GM23338 (cell line): ENCODE results near the gene TIMM50. TPM values are rescaled to one million over a fixed set of nuclear protein-coding genes. Genes with fewer than 3 reads are reported as not detected.

Experiments
- ATAC-seq: fragments of 200-7000 bp; cut with Tn5 transposase; 3 replicates; pipeline ENCODE4 v1.9.1; 2020
- DNase-seq: peaks from one replicate; pipeline ENCODE4 v3.0.0-alpha.2; 2015; ENCODE audit warnings: low spot score
- H2AFZ ChIP-seq: fragments of 200-600 bp; sonication (generic); 2 replicates; pipeline ENCODE4 v1.8.0; 2016; ENCODE audit warnings: antibody characterized with exemption, mild to moderate bottlenecking, moderate library complexity
- H3F3A ChIP-seq: fragments of 200-600 bp; sonication (generic); replicated peaks from 2 replicates; pipeline ENCODE4 v1.8.0; 2017; ENCODE audit warnings: antibody characterized with exemption, mixed run types, low read depth
- H3K27ac ChIP-seq: fragments of 200-600 bp; sonication (generic); 2 replicates; pipeline ENCODE4 v1.6.1; 2016; ENCODE audit warnings: low read depth
- H3K27me3 ChIP-seq: fragments of 200-600 bp; sonication (generic); 2 replicates; pipeline ENCODE4 v1.8.0; 2016; ENCODE audit warnings: mild to moderate bottlenecking, mixed run types, moderate library complexity; ENCODE audit not compliant: insufficient read depth
- H3K36me3 ChIP-seq: fragments of 200-600 bp; sonication (generic); 2 replicates; pipeline ENCODE4 v1.8.0; 2016; ENCODE audit warnings: mild to moderate bottlenecking; ENCODE audit not compliant: insufficient read depth
- H3K4me1 ChIP-seq: fragments of 200-600 bp; sonication (generic); 2 replicates; pipeline ENCODE4 v1.8.0; 2016; ENCODE audit warnings: mild to moderate bottlenecking, moderate library complexity; ENCODE audit not compliant: insufficient read depth
- H3K4me2 ChIP-seq: fragments of 200-600 bp; sonication (generic); 2 replicates; pipeline ENCODE4 v1.7.1; 2017; ENCODE audit warnings: mixed run types
- H3K4me3 ChIP-seq: fragments of 200-600 bp; sonication (generic); 2 replicates; pipeline ENCODE4 v1.6.1; 2016; ENCODE audit warnings: mixed run types
- H3K79me2 ChIP-seq: fragments of 200-600 bp; sonication (generic); replicated peaks from 2 replicates; pipeline ENCODE4 v1.8.0; 2017; ENCODE audit warnings: mild to moderate bottlenecking; ENCODE audit not compliant: insufficient read depth
- H3K9me2 ChIP-seq: fragments of 200-600 bp; sonication (generic); 2 replicates; pipeline ENCODE4 v1.8.0; 2017; ENCODE audit not compliant: insufficient read depth
- H4K20me1 ChIP-seq: fragments of 200-600 bp; sonication (generic); replicated peaks from 2 replicates; pipeline ENCODE4 v1.8.0; 2017; ENCODE audit warnings: mild to moderate bottlenecking; ENCODE audit not compliant: insufficient read depth
- H3K27ac Mint-ChIP-seq: 2 replicates; pipeline ENCODE4 v1.8.0; 2020; ENCODE audit warnings: inconsistent platforms, mild to moderate bottlenecking, moderate library complexity, mixed read lengths
- H3K27me3 Mint-ChIP-seq: 3 replicates; pipeline ENCODE4 v1.8.0; 2022; ENCODE audit warnings: low read depth, mild to moderate bottlenecking, moderate library complexity, mixed read lengths, inconsistent platforms; ENCODE audit not compliant: insufficient read depth, poor library complexity
- H3K36me3 Mint-ChIP-seq: 3 replicates; pipeline ENCODE4 v1.8.0; 2021; ENCODE audit warnings: low read depth, mild to moderate bottlenecking, inconsistent platforms, moderate library complexity, mixed read lengths
- H3K4me1 Mint-ChIP-seq: 3 replicates; pipeline ENCODE4 v1.8.0; 2020; ENCODE audit warnings: mild to moderate bottlenecking, inconsistent platforms, mixed read lengths
- H3K4me3 Mint-ChIP-seq: 3 replicates; pipeline ENCODE4 v1.8.0; 2021; ENCODE audit warnings: moderate library complexity, mild to moderate bottlenecking, inconsistent platforms, mixed read lengths
- H3K9me3 Mint-ChIP-seq: 3 replicates; pipeline ENCODE4 v1.8.0; 2020; ENCODE audit warnings: moderate library complexity, mild to moderate bottlenecking, inconsistent platforms, mixed read lengths
- CREB1 ChIP-seq: fragments of 250-450 bp; sonication (Bioruptor Pico); IDR thresholded peaks from 2 replicates; pipeline ENCODE4 v1.5.0; 2020; ENCODE audit warnings: low read depth, mild to moderate bottlenecking, moderate library complexity
- CTCF ChIP-seq, 2 experiments: fragments of 200-600 bp in 1 of 2; sonication (generic) in 1 of 2; conservative IDR thresholded peaks; 2 replicates each; pipeline versions ENCODE4 v1.5.1 to v1.6.1; 2016 to 2017; ENCODE audit warnings: antibody characterized with exemption in 2 of 2, low read depth in 2 of 2, mild to moderate bottlenecking in 2 of 2, moderate library complexity in 1 of 2
- ETS1 ChIP-seq: IDR thresholded peaks from 2 replicates; pipeline ENCODE4 v1.6.1; 2016; ENCODE audit warnings: antibody characterized with exemption
- EZH2 ChIP-seq: fragments of 200-600 bp; sonication (generic); IDR thresholded peaks from one replicate; pipeline ENCODE4 v1.8.0; 2017; ENCODE audit warnings: antibody characterized with exemption, mild to moderate bottlenecking, low read depth; ENCODE audit not compliant: unreplicated experiment
- EZH2phosphoT487 ChIP-seq: fragments of 200-600 bp; sonication (generic); IDR thresholded peaks from one replicate; pipeline ENCODE4 v1.8.1; 2018; ENCODE audit warnings: antibody characterized with exemption; ENCODE audit not compliant: unreplicated experiment
- NANOG ChIP-seq: IDR thresholded peaks from 2 replicates; pipeline ENCODE4 v1.6.1; 2016; ENCODE audit warnings: antibody characterized with exemption, borderline replicate concordance
- POLR2AphosphoS5 ChIP-seq: IDR thresholded peaks from 2 replicates; pipeline ENCODE4 v1.6.1; 2016; ENCODE audit warnings: antibody characterized with exemption, low read depth
- STAT1 ChIP-seq: IDR thresholded peaks from one replicate; pipeline ENCODE4 v1.6.1; 2016; ENCODE audit warnings: antibody characterized with exemption; ENCODE audit not compliant: unreplicated experiment
- ZNF331 ChIP-seq: fragments of 250-450 bp; sonication (Bioruptor Pico); IDR thresholded peaks from 2 replicates; pipeline ENCODE4 v1.5.0; 2020; ENCODE audit warnings: low read depth, mild to moderate bottlenecking, moderate library complexity
- polyA plus RNA-seq: library from polyadenylated mRNA; unstranded; fragments of >200 nt; fragmentation: Nextera tagmentation; extraction: Ambion mirVana; gene quantifications from 2 replicates; pipeline ENCODE4 v1.2.1, GENCODE V29; 2016
- total RNA-seq: library from RNA; depleted of rRNA; stranded (reverse); fragments of >200 nt; shearing (Covaris generic); gene quantifications from 2 replicates; pipeline ENCODE4 v1.2.3, GENCODE V29; 2014

The TIMM50 gene
- total and polyA plus RNA-seq, 2 experiments from 2014 or later: 119 to 139 TPM

GRCh38 chr19:39497701-39497995 is 17.0 kb downstream of the TIMM50 start:
- Mint-ChIP-seq H3K27ac (no peak overlapping the region), H3K9me3 (peaks cover 6% of the 10 kb centered on the region; the same call in 2 of the 3 replicates), H3K4me3 (peak overlapping the region; percentile 24; the same call in 1 of the 3 replicates), H3K4me1 (peaks cover 23% of the 10 kb centered on the region), H3K27me3 (peaks cover 60% of the 10 kb centered on the region), H3K36me3 (peaks cover 7% of the 10 kb centered on the region)
- no peak overlapping the region; the same call in 1 of the 2 replicates for H2AFZ ChIP-seq
- DNase-seq (no peak), ATAC-seq (no peak)
- TF ChIP-seq CREB1 (peak; percentile 29; the same call in 1 of the 2 replicates), EZH2 (no peak)
- no peak overlapping the region for H3K27ac ChIP-seq
- peaks cover 20% of the 10 kb centered on the region for H3K4me1 ChIP-seq
- H3K4me3 ChIP-seq: peak overlapping the region; percentile 74
- H3K79me2 ChIP-seq: no peaks in the 10 kb centered on the region
- H4K20me1 ChIP-seq: no peaks in the 10 kb centered on the region; the same call in 1 of the 2 replicates
- H3F3A ChIP-seq: peaks cover 9% of the 10 kb centered on the region
- peaks cover 58% of the 10 kb centered on the region for H3K27me3 ChIP-seq
- no peaks in the 10 kb centered on the region for H3K36me3 ChIP-seq
- H3K4me2 ChIP-seq: peak overlapping the region; percentile 95
- 0 out of 2 replicates have a peak, but pooled peaks cover 3% of the 10 kb centered on the region for H3K9me2 ChIP-seq

GRCh38 chr19:39497996-39498797 is 17.6 kb downstream of the TIMM50 start:
- Mint-ChIP-seq H3K36me3 (peaks cover 7% of the 10 kb centered on the region), H3K9me3 (peaks cover 9% of the 10 kb centered on the region), H3K27me3 (peaks cover 64% of the 10 kb centered on the region), H3K27ac (no peak overlapping the region), H3K4me3 (peak overlapping the region; percentile 73), H3K4me1 (peaks cover 19% of the 10 kb centered on the region)
- H3K27me3 ChIP-seq: peaks cover 62% of the 10 kb centered on the region
- H3K79me2 ChIP-seq: no peaks in the 10 kb centered on the region
- peak overlapping the region; percentile 74 for H3K4me3 ChIP-seq
- H3K36me3 ChIP-seq: no peaks in the 10 kb centered on the region
- H3K27ac ChIP-seq: no peak overlapping the region
- H3K4me1 ChIP-seq: peaks cover 16% of the 10 kb centered on the region
- H3F3A ChIP-seq: peaks cover 9% of the 10 kb centered on the region
- peak overlapping the region; percentile 95 for H3K4me2 ChIP-seq
- peak overlapping the region; percentile 97 for H2AFZ ChIP-seq
- DNase-seq: peak; percentile 89
- peak; percentile 79 for ATAC-seq
- H4K20me1 ChIP-seq: no peaks in the 10 kb centered on the region
- TF ChIP-seq CTCF (conservative IDR thresholded peaks at IDR 0.05; ENCODE audit: low read depth in 2 of 2) (peak in 1 of 2 experiments; percentile 48; a peak in 3 of 4 replicates), NANOG (no peak), EZH2phosphoT487 (no peak), CREB1 (no peak), ZNF331 (CRISPR knock-in tag) (no peak), POLR2AphosphoS5 (peak; percentile 64), ETS1 (no peak), EZH2 (no peak), STAT1 (no peak)
- 0 out of 2 replicates have a peak, but pooled peaks cover 3% of the 10 kb centered on the region for H3K9me2 ChIP-seq
